HepG2 (cell line): Measurements from ENCODE around the gene LGALS4. TPM values are rescaled to one million over a fixed set of nuclear protein-coding genes. Genes with fewer than 3 reads are reported as not detected.

Experiments
- ATAC-seq: fragments of 200-7000 bp; cut with Tn5 transposase; 3 replicates; pipeline ENCODE4 v1.9.1; 2020; ENCODE audit warnings: mild to moderate bottlenecking, moderate library complexity
- BruUV-seq: library from RNA; stranded (reverse); fragments of 400-500 nt; replicated peaks from 2 replicates; lab custom pipeline; 2021; lab: Mats Ljungman, UMichigan
- CTCF ChIA-PET: fragments of 300-600 bp; formaldehyde crosslinking; extraction: SDS; loops from one replicate; lab custom pipeline; 2021; ENCODE audit warnings: low total read pairs, inconsistent platforms, low intra/inter-chr PET ratio; lab: Yijun Ruan, JAX
- POLR2A ChIA-PET: fragments of 350-600 bp; sonication (Branson Sonifier 250); formaldehyde crosslinking; loops from one replicate; lab custom pipeline; 2020; ENCODE audit warnings: antibody characterized with exemption, inconsistent platforms; lab: Yijun Ruan, JAX
- DNase-seq: peaks from one replicate; pipeline ENCODE4 v3.0.0-alpha.2; 2015; ENCODE audit warnings: low spot score
- FAIRE-seq: peaks from 3 replicates; lab custom pipeline; 2011; peaks lifted over from hg19 to GRCh38; lab: Jason Lieb, UNC
- H2AFZ ChIP-seq: one replicate; pipeline ENCODE4 v1.6.1; 2011; ENCODE audit warnings: low read length, inconsistent platforms
- H3K27ac ChIP-seq: fragments of 300-600 bp; 3 replicates; pipeline ENCODE4 v1.8.0; 2011; ENCODE audit warnings: mixed run types, mild to moderate bottlenecking, mixed read lengths, low read length, inconsistent platforms; ENCODE audit not compliant: insufficient read depth; ENCODE audit errors: extremely low read length
- H3K27me3 ChIP-seq, 2 experiments: fragments of 200-600 bp in 1 of 2; 2 replicates in 1 of 2; 3 replicates in 1 of 2; pipeline versions ENCODE4 v1.6.0 to v1.8.0; 2011; ENCODE audit warnings: low read length in 2 of 2, mild to moderate bottlenecking in 2 of 2, moderate library complexity in 2 of 2, inconsistent platforms in 1 of 2; ENCODE audit not compliant: insufficient read depth in 2 of 2, control insufficient read depth in 1 of 2
- H3K36me3 ChIP-seq, 2 experiments: fragments of 200-600 bp in 1 of 2; replicated peaks in 1 of 2; 2 replicates in 1 of 2; 3 replicates in 1 of 2; pipeline versions ENCODE4 v1.5.1 to v1.8.0; 2011; ENCODE audit warnings: low read length in 2 of 2, inconsistent platforms in 1 of 2; ENCODE audit not compliant: insufficient read depth in 2 of 2, control insufficient read depth in 1 of 2
- H3K4me1 ChIP-seq: 2 replicates; pipeline ENCODE4 v1.5.1; 2012; ENCODE audit warnings: low read length, inconsistent platforms; ENCODE audit not compliant: insufficient read depth
- H3K4me2 ChIP-seq: 2 replicates; pipeline ENCODE4 v1.6.0; 2011; ENCODE audit warnings: low read depth, low read length, inconsistent platforms
- H3K4me3 ChIP-seq, 3 experiments: fragments of 200-600 bp in 1 of 3; sonication (generic), shearing (Covaris generic) in 1 of 3; replicated peaks in 1 of 3; 2 replicates each; pipeline ENCODE4 v1.5.1; 2011 to 2016; ENCODE audit warnings: low read length in 3 of 3, inconsistent platforms in 2 of 3, low read depth in 2 of 3, mild to moderate bottlenecking in 2 of 3, control low read depth in 1 of 3, mixed read lengths in 1 of 3; ENCODE audit not compliant: insufficient read depth in 1 of 3
- H3K79me2 ChIP-seq: one replicate; pipeline ENCODE4 v1.6.1; 2011; ENCODE audit warnings: low read length, inconsistent platforms; ENCODE audit not compliant: insufficient read depth
- H3K9ac ChIP-seq: 2 replicates; pipeline ENCODE4 v1.6.0; 2011; ENCODE audit warnings: mild to moderate bottlenecking, low read depth, low read length, inconsistent platforms; ENCODE audit not compliant: insufficient read depth
- H3K9me3 ChIP-seq: 2 replicates; pipeline ENCODE4 v1.5.1; 2012; ENCODE audit warnings: mild to moderate bottlenecking, low read length
- H4K20me1 ChIP-seq: 2 replicates; pipeline ENCODE4 v1.6.0; 2011; ENCODE audit warnings: inconsistent platforms, mild to moderate bottlenecking, low read length, moderate library complexity; ENCODE audit not compliant: insufficient read depth
- HOXA3 ChIP-seq: sonication (generic); formaldehyde crosslinking; IDR thresholded peaks from 2 replicates; pipeline ENCODE4 v1.5.0; 2020; ENCODE audit warnings: missing genetic modification reagents
- SALL1 ChIP-seq: sonication (generic); formaldehyde crosslinking; IDR thresholded peaks from 2 replicates; pipeline ENCODE4 v1.8.0; 2022; ENCODE audit warnings: mild to moderate bottlenecking, missing genetic modification reagents
- YEATS4 ChIP-seq: sonication (generic); formaldehyde crosslinking; IDR thresholded peaks from 2 replicates; pipeline ENCODE4 v1.4.0; 2020; ENCODE audit warnings: missing genetic modification reagents, borderline replicate concordance
- ZFP91 ChIP-seq: sonication (generic); formaldehyde crosslinking; IDR thresholded peaks from 2 replicates; pipeline ENCODE4 v1.9.0; 2022; ENCODE audit warnings: missing genetic modification reagents, mild to moderate bottlenecking, borderline replicate concordance
- ZNF160 ChIP-seq: sonication (generic); formaldehyde crosslinking; IDR thresholded peaks from 2 replicates; pipeline ENCODE4 v1.8.0; 2022; ENCODE audit warnings: mild to moderate bottlenecking, inconsistent platforms, missing genetic modification reagents
- ZNF207 ChIP-seq: fragments of 450-650 bp; IDR thresholded peaks from 2 replicates; pipeline ENCODE4 v1.6.1; 2016; ENCODE audit warnings: antibody characterized with exemption, borderline replicate concordance
- ZNF251 ChIP-seq: sonication (generic); formaldehyde crosslinking; IDR thresholded peaks from 2 replicates; pipeline ENCODE4 v1.9.0; 2021; ENCODE audit warnings: mild to moderate bottlenecking, missing genetic modification reagents
- ZNF263 ChIP-seq: sonication (generic); formaldehyde crosslinking; IDR thresholded peaks from 2 replicates; pipeline ENCODE4 v1.4.0; 2020; ENCODE audit warnings: missing genetic modification reagents
- ZNF30 ChIP-seq: sonication (generic); formaldehyde crosslinking; IDR thresholded peaks from 2 replicates; pipeline ENCODE4 v1.5.0; 2020; ENCODE audit warnings: mild to moderate bottlenecking, missing genetic modification reagents
- whole genome bisulfite sequencing: methylation state at CpG from one replicate; pipeline ENCODE4 v1.1.6; 2017; ENCODE audit warnings: low lambda C conversion rate; 5-methylcytosine and 5-hydroxymethylcytosine counted together
- in situ Hi-C: cut with HindIII; loops from 2 replicates; pipeline ENCODE4 v1.10.0; 2017; ENCODE audit warnings: low pct_unique_long_range_greater_than_20kb; ENCODE audit not compliant: extremely low pct_ligation_motif_present
- intact Hi-C: fragments of 100-400 bp; cut with micrococcal nuclease; formaldehyde crosslinking; loops from one replicate; pipeline ENCODE4 v1.10.0; 2022; ENCODE audit not compliant: unreplicated experiment
- polyA plus RNA-seq, 8 experiments: library from polyadenylated mRNA; depleted of rRNA in 3 of 8; stranded (reverse) in 7 of 8; unstranded in 1 of 8; fragments of >200 nt; fragmentation: Illumina TruSeq in 4 of 8; extraction: Trizol in 4 of 8; gene quantifications; 2 replicates each; pipeline versions ENCODE4 v1.2.1 to v1.2.3, GENCODE V29; 2011 to 2016; ENCODE audit warnings: low read depth in 4 of 8, missing spikeins in 1 of 8, mixed read lengths in 1 of 8; ENCODE audit not compliant: insufficient read depth in 1 of 8
- total RNA-seq, 5 experiments: library from RNA; depleted of rRNA; stranded (reverse); fragments of >200 nt; fragmentation: Illumina TruSeq; extraction: Trizol; gene quantifications; 2 replicates each; pipeline ENCODE4 v1.2.3, GENCODE V29; 2016; ENCODE audit warnings: low read depth in 1 of 5
- TF ChIP-seq, protein P1 (sequence below): sonication (generic); formaldehyde crosslinking; IDR thresholded peaks from one replicate; pipeline ENCODE4 v1.5.1; 2020; ENCODE audit warnings: mild to moderate bottlenecking, missing genetic modification reagents; ENCODE audit errors: not compliant biosample characterization

Gene LGALS4
- total and polyA plus RNA-seq, 2 of the 13 experiments (the other 11 are each of a cell fraction or from before 2014, with no cell fraction given): 0.24 to 0.71 TPM

DNA sequence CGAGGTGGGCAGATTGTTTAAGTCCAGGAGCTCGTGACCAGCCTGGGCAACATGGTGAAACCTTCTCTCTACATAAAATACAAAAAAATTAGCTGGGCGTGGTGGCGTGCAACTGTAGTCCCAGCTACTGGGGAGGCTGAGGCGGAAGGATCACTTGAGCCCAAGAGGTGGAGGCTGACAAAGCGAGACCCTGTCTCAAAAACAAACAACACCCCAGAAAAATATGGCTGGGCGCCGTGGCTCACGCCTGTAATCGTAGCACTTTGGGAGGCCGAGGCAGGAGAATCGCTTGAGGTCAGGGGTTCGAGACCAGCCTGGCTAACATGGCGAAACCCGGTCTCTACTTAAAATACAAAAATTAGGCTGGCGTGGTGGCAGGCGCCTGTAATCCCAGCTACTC lies 40.5 kb upstream of the LGALS4 start (continued):
- no peak for TF ChIP-seq ZNF207

- H3K79me2 ChIP-seq: peaks cover 27% of the 10 kb centered on the region
- WGBS: 1% methylated on average over 36 of the region's 52 CpGs
- peaks cover 49% of the 10 kb centered on the region for H3K4me1 ChIP-seq
- H3K9ac ChIP-seq: peak overlapping the region; percentile 88
- no peaks in the 10 kb centered on the region for H3K9me3 ChIP-seq
- CTCF ChIA-PET: no interaction called here
- H3K27me3 ChIP-seq: no peaks in the 10 kb centered on the region; a peak in 1 of 5 replicates
- H2AFZ ChIP-seq: no peak overlapping the region
- POLR2A ChIA-PET: interaction anchor here (0.5 to 9.1 kb wide), 20 partner anchors 8 to 234 kb away, joined by 3 to 148 read pairs (median 6); partner anchors contain the start of genes ACTN4, ECH1, EIF3K and MRPS12
- no peak for ATAC-seq
- peak overlapping the region; percentile 91 for H3K27ac ChIP-seq
- intact Hi-C loops (no loop called here), in situ Hi-C loops (no loop called here)
- TSS peak; percentile 69 for BruUV-seq
- H3K4me3 ChIP-seq: peak overlapping the region; percentile 84 to 93 (median 87)
- peak overlapping the region; percentile 92 for H3K4me2 ChIP-seq
- FAIRE-seq: no peak
- H3K36me3 ChIP-seq: peaks cover under 1 to 4% of the 10 kb centered on the region in 2 experiments; a peak in 4 of 5 replicates
- H4K20me1 ChIP-seq: peaks cover 17% of the 10 kb centered on the region
- DNase-seq: no peak
- TF ChIP-seq YEATS4 (CRISPR knock-in tag): 0 out of 2 replicates have a peak, but pooled peaks have one; percentile 37
- TF ChIP-seq ZNF263 (CRISPR knock-in tag): 0 out of 2 replicates have a peak, but pooled peaks have one; percentile 13
- peak; percentile 5; the same call in 1 of the 2 replicates for TF ChIP-seq SALL1
- 0 out of 2 replicates have a peak, but pooled peaks have one; percentile 52 for TF ChIP-seq ZNF160 (CRISPR knock-in tag)
- peak; percentile 46; the same call in 1 of the 2 replicates for TF ChIP-seq ZNF30
- peak; percentile 99 for TF ChIP-seq ZFP91 (CRISPR knock-in tag)
- TF ChIP-seq ZNF251 (CRISPR knock-in tag): no peak
- TF ChIP-seq, protein P1, sequence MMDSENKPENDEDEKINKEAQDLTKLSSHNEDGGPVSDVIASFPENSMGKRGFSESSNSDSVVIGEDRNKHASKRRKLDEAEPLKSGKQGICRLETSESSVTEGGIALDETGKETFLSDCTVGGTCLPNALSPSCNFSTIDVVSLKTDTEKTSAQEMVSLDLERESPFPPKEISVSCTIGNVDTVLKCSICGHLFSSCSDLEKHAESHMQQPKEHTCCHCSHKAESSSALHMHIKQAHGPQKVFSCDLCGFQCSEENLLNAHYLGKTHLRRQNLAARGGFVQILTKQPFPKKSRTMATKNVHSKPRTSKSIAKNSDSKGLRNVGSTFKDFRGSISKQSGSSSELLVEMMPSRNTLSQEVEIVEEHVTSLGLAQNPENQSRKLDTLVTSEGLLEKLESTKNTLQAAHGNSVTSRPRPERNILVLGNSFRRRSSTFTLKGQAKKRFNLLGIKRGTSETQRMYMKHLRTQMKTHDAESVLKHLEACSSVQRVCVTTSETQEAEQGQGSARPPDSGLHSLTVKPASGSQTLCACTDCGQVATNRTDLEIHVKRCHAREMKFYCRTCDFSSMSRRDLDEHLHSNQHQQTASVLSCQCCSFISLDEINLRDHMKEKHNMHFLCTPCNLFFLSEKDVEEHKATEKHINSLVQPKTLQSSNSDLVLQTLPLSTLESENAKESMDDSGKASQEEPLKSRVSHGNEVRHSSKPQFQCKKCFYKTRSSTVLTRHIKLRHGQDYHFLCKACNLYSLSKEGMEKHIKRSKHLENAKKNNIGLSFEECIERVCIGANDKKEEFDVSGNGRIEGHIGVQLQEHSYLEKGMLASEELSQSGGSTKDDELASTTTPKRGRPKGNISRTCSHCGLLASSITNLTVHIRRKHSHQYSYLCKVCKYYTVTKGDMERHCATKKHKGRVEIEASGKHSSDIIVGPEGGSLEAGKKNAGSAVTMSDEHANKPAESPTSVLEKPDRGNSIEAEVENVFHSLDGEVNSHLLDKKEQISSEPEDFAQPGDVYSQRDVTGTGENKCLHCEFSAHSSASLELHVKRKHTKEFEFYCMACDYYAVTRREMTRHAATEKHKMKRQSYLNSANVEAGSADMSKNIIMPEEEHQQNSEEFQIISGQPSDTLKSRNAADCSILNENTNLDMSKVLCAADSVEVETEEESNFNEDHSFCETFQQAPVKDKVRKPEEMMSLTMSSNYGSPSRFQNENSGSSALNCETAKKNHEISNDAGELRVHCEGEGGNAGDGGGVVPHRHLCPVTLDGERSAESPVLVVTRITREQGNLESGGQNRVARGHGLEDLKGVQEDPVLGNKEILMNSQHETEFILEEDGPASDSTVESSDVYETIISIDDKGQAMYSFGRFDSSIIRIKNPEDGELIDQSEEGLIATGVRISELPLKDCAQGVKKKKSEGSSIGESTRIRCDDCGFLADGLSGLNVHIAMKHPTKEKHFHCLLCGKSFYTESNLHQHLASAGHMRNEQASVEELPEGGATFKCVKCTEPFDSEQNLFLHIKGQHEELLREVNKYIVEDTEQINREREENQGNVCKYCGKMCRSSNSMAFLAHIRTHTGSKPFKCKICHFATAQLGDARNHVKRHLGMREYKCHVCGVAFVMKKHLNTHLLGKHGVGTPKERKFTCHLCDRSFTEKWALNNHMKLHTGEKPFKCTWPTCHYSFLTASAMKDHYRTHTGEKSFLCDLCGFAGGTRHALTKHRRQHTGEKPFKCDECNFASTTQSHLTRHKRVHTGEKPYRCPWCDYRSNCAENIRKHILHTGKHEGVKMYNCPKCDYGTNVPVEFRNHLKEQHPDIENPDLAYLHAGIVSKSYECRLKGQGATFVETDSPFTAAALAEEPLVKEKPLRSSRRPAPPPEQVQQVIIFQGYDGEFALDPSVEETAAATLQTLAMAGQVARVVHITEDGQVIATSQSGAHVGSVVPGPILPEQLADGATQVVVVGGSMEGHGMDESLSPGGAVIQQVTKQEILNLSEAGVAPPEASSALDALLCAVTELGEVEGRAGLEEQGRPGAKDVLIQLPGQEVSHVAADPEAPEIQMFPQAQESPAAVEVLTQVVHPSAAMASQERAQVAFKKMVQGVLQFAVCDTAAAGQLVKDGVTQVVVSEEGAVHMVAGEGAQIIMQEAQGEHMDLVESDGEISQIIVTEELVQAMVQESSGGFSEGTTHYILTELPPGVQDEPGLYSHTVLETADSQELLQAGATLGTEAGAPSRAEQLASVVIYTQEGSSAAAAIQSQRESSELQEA (CRISPR knock-in tag): peak; percentile 15
- peak; percentile 68 for TF ChIP-seq HOXA3 (CRISPR knock-in tag)
Measured at GRCh38 chr19:38852231-38853044, 39.7 kb upstream of the LGALS4 start.
